Activated CD8-positive, alpha-beta memory T cell treated with anti-CD3 and anti-CD28 coated beads, Interleukin-2, amount 50 U/mL, for 24 hours (primary cell): ENCODE measurements around the gene NUDT5.

Experiments
- DNase-seq: peaks from one replicate; pipeline ENCODE4 v3.0.0-alpha.2; 2020; ENCODE audit errors: extremely low read depth

Gene NUDT5

DNA sequence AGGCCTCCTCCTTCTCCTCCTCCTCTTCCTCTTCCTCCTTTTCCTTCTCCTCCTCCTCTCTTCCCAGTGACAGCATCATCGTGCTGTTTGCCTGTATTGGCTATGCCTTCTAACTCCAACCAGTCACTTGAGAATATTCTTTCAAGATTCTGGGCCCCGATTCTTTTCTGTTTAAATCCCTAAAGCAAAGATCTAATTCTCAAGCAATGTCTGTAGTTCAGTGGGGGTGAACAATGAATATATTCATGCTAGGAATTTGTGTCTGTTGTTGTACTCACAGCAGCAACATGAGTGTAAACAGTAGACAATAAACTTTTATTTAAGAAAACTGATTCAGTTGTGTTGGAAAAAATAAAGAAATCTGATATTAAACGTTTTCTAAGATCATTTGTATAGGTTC, 30.7 kb downstream of the NUDT5 start:
- DNase-seq, result no peak

DNA sequence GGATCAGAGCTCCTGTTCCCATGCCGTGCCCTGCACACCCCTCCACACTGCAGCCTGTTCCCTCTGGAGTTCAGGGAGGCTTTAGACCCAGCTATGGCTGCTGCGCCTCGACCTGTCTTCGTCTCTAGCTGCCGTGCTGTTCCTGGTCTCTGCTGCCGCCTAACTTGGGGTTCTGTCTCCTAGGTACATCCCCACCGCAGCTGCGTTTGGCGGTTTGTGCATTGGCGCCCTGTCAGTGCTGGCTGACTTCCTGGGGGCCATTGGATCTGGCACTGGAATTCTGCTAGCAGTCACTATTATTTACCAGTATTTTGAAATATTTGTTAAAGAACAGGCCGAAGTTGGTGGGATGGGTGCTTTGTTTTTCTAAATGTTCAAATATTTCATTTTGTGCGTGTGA, 31.6 kb downstream of the NUDT5 start:
- DNase-seq, result no peak

DNA sequence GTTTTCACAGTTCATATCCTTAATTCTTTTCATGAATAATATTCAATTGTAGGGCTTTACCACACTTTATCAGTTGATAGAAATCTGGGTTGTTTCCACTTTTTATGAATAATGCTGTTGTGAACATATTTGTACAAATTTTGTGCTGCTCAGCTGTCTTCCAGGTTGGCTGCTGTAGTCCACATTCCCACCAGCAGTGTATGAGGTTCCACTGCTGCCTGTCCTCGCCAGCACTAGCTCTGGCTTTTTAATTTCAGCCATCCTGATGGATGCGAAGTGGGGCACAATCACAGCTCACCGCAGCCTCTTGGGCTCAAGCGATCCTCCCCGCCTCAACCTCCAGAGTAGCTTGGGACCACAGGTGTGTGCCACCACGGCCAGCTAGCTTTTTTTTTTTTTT, 32.8 kb downstream of the NUDT5 start:
- no peak for DNase-seq

DNA sequence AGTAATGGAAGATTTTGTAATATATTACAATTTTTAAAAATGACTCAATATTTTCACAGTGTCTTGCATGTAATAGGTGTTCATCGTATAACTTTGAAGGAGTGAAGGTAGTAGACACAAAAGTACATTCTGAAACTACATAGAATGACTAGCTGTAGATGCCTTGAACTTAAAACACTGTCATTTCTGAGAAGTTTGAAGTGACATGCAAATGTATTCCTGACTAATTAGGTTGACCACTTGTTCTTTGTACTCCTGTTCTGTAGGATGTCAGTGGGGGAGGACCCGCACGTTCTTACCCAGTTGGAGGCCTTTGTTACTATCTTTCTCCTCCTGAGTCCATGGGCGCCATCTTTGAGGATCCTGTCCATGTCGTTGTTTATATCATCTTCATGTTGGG, 35.0 kb downstream of the NUDT5 start:
- no peak for DNase-seq

DNA sequence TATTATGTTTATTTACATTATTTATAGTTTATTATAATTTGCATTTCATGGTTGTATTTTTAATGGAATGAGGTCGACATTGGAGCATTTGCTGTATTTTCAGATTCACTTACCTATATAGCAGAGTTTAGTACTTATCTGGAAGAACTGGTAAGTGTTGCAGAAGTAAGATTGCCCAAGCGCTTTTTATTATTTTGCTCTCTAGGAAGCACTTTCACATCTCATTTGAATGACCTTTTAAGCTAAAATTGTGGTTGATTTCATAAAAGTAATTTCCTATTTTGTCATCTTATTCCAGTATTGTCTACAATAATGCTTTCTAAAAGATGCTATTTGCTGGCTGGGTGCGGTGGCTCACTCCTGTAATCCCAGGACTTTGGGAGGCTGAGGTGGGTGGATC, 37.6 kb downstream of the NUDT5 start:
- no peak for DNase-seq

DNA sequence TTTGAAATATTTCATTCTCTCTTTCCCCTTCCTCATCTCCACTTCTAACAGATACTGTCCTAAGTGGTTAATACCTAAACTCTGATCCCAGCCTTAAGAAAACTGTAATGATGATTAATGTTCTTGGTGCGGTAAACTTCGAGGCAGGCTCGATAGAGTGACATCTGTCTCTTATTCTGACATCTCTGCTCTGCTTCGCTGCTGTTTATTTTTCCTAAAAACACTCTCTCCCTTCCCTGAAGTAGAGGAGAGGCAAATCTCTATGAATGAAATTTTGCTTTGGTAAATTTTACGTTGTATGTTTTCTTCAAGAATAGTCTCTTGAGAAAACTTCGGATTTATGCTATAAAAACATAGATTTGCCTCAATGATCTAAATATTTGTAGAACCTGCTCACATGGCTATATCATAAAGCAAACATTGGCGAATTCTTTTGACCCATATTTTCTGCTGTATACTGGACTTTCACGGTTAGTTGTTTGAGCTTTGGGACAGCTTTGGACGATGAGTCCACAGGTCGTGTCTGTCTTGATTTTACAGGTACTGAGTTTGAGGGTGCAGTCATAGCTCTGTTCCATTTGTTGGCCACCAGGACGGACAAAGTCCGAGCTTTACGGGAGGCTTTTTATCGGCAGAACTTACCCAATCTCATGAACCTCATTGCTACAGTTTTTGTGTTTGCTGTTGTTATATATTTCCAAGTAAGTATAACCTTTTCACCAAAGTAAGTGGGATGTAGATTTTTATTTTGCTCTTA, 39.1 kb downstream of the NUDT5 start:
- DNase-seq, result no peak

DNA sequence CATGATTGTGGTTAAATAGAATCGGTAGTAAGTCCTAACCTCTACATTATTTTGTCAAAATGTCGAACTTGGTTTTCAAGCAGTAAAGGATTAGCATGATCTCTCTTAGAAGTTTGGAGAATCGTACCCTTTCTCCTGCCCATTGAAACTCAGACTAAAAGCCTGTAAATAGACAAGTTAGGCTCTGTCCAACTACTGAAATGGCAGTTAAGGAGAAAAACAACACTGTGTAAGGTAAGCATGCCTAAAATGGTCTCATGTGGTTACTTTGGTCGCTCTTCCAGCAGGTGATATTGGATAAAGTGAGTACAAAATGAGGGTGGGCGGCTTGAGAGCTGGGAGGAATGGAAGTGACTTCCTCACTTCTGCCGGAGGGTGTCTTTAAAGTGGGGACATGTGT, 41.2 kb downstream of the NUDT5 start:
- DNase-seq, result no peak

DNA sequence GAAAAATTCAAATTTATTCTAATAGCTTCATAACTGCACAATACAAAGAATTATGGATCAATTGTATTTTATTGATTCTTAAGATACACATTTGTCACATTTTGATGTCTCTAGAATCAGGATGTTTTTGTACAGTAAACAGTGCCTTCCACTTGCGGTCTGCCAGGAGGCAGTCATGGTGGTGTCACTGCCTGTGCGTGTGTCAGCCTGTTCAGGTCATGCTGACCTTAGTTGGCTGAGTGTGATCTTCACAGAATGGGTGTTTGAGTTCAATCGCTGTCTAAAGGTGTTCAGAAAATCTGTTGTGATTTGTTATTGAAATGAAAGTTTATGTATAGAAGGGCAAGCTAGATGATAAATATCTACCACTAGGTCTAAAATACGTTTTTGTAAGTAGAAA, 45.5 kb downstream of the NUDT5 start:
- DNase-seq, result no peak

DNA sequence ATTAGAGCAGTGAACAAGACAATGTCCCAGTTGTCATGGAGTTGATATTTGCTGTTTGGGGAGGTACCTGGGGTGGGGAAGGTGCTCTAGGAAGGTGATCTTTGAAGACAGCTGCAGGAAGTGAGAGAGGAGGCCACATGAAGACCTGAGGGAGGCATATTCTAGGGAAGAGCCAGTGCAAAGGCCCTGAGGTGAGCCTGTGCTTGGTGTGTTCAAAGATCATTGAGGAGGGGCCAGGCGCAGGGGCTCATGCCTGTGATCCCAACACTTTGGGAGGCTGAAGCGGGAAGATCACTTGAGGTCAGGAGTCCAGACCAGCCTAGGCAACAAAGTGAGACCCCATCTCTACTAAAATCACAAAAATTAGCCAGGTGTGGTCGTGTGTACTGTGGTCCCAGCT, 51.2 kb downstream of the NUDT5 start:
- no peak for DNase-seq

DNA sequence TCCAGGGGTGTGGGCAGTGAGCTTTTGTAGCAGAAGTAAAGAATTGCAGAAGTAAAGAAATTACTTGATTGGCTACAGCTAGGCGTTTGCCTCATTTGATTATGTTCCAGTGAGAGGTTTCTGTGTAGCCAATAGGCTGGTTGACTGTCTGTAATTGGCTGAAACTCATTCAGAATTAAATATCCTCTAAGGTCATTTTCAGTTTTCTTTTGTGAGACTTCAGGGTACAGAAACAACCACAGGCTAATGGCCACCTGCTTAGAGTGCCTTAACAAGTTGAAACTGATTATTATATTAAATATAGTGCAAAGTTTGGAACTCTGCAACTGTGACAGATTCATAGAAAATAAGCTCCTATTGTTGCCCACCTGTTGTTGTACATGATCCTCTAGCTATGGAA, 55.7 kb downstream of the NUDT5 start:
- no peak for DNase-seq

DNA sequence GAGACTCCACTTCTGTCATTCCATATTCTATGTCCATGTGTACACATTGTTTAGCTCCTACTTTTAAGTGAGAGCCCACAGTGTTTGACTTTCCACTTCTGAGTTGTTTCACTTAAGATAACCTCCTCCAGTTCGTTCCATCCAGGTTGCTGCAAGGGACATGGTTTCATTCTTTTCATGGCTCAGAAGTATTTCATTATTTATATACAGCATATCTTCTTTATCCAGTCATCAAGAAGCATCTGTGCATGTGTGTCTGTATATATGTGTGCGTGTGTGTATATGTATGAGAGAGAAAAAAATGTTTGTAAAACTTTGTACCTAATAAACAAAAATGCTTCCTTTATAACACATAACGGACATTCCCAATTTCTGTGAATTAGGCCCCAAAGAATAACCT, 60.1 kb downstream of the NUDT5 start:
- no peak for DNase-seq

DNA sequence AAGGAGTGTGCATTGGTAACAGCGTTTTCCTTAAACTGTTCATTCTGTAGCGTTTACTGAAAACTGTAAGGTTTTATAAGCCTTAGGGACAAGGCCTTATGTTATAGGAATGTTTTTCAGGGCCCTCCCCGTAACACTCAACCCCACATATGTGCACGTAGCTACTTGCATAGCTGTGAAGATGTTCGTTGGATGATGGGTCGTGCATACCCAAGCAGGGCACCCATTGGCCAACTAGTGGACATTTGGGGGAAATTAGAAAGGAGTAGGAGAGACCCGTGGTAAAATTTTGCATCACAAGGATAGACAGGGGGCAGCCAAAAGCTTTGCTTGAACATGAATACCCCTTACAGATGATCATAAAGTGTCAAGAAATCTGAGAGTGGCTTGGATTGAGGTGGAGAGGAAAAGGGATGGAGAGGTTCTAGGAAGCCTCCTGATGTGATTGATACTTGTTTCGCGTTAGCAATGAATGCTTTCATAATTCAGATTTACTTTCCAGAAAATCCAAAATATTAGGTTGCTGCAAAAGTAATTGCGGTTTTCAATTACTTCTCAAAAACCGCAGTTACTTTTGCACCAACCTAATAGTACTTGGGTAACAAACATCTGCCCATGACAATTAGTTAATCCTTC, 65.3 kb downstream of the NUDT5 start:
- DNase-seq, result no peak

DNA sequence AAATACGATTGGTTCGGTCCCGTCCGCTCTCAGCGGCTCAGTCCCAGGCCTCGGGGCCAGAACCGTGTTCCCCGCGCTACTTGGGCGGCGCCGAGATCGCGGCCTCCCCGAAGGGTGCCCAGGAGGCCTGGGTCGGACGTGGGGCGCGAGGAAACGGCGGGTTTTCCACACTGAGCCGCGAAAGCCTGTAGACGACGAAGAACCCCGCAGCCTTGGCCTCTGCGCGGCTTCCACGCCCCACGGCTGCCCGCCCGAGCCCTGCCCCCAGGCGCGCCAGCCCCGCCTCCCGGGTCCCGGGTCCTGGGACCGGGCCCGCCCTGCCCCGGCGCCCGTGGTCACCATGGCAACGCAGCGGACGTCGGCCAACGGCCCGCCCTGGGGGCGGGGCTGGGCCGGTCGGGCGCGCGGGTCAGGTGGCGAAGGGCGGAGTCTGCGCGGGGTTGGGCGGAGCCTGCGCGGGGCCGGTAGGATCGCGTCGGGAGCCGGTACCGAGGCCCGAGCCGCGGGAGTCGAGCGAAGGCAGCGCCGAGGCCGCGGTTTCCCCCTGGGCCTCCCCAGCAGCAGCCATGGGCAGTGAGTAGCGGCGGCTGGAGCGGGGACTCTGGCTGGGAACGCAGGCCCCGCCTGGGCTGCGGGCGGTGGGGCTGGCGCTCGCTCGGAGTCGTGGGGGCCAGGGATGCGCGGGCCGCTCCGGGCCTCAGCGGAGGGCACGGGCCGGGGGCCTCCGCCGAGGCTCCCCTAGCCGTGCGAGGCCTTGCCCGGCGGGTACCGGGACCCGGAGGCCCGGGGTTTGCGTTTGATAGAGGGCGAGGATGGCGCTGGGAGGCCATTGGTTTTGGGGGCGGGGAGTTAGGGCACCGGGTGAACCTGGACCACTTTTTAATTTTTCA, 66.2 kb downstream of the NUDT5 start, which contains the start of gene SEC61A2:
Gene SEC61A2 (plus strand): TSS at position 456 of the 890 bp plus-strand sequence. CDS start 111 bp downstream, at position 567.
- DNase-seq, result peak; percentile 90

DNA sequence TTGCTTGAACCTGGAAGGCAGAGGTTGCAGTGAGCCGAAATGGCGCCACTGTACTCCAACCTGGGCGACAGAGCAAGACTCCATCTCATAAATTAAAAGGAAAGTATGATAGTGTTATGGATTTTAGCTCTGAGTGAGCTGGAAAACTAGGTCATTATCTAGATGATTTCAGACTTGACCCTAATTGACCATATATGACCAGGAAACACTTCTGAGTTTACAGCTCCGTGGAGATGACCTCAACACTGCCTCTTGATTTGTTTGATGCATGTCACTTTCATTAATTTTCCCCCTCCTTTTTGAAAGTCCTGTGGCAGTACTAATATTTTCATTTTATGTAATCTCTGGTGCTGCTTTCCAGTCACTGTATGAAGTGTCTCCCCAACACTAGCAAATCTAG, 74.0 kb downstream of the NUDT5 start:
- no peak for DNase-seq
